MG63 (cell line): ENCODE results near the gene GNE. TPM values are rescaled to one million over a fixed set of nuclear protein-coding genes. Genes with fewer than 3 reads are reported as not detected.
"Not testable (repeated sequence)": the region's sequence is repeated elsewhere in the genome, so short reads cannot be mapped to it uniquely, and the experiment has no call there.

ENCODE experiments used
- DNase-seq: peaks from one replicate; pipeline ENCODE4 v3.0.0-alpha.2; 2020
- H3K27me3 ChIP-seq: fragments of 250-450 bp; sonication (Bioruptor Pico); 2 replicates; pipeline ENCODE4 v1.5.1; 2020; ENCODE audit warnings: mild to moderate bottlenecking, moderate library complexity
- H3K36me3 ChIP-seq: fragments of 250-450 bp; sonication (Bioruptor Pico); 2 replicates; pipeline ENCODE4 v1.5.1; 2020; ENCODE audit warnings: mild to moderate bottlenecking, moderate library complexity
- H3K4me3 ChIP-seq: fragments of 250-450 bp; sonication (Bioruptor Pico); 2 replicates; pipeline ENCODE4 v1.5.1; 2020; ENCODE audit warnings: mild to moderate bottlenecking, moderate library complexity
- H3K9me3 ChIP-seq: fragments of 250-450 bp; sonication (Bioruptor Pico); 2 replicates; pipeline ENCODE4 v1.5.1; 2020; ENCODE audit warnings: mild to moderate bottlenecking, moderate library complexity
- total RNA-seq: library from RNA; depleted of rRNA; stranded (reverse); fragments of >200 nt; shearing (Covaris generic); gene quantifications from 2 replicates; pipeline ENCODE4 v1.2.3, GENCODE V29; 2014; ENCODE audit warnings: low replicate concordance

Gene GNE
- total RNA-seq, 1 experiment from 2014 or later, result 34.0 TPM

GRCh38 chr9:36280989-36281388 lies 22.7 kb upstream of the GNE start:
- no peaks in the 10 kb centered on the region for H3K9me3 ChIP-seq
- no peak for DNase-seq
- 0 out of 2 replicates have a peak, but pooled peaks cover 5% of the 10 kb centered on the region for H3K36me3 ChIP-seq
- H3K4me3 ChIP-seq, result no peak overlapping the region
- H3K27me3 ChIP-seq, result no peaks in the 10 kb centered on the region

- no peak for DNase-seq
- Histone ChIP-seq H3K27me3 (no peaks in the 10 kb centered on the region), H3K9me3 (no peaks in the 10 kb centered on the region), H3K36me3 (no peaks in the 10 kb centered on the region), H3K4me3 (no peak overlapping the region)
These were observed 20.0 kb upstream of the GNE start for GRCh38 chr9:36278243-36278642.

GRCh38 chr9:36276781-36277181 lies 18.5 kb upstream of the GNE start:
- H3K27me3 ChIP-seq, result no peaks in the 10 kb centered on the region
- no peaks in the 10 kb centered on the region for H3K36me3 ChIP-seq
- no peaks in the 10 kb centered on the region for H3K9me3 ChIP-seq
- peak; percentile 59 for DNase-seq
- peak overlapping the region; percentile 0; the same call in 1 of the 2 replicates for H3K4me3 ChIP-seq

- H3K9me3 ChIP-seq, result no peaks in the 10 kb centered on the region
- H3K36me3 ChIP-seq, result no peaks in the 10 kb centered on the region
- H3K4me3 ChIP-seq, result peak overlapping the region; percentile 0; the same call in 1 of the 2 replicates
- DNase-seq, result no peak
- H3K27me3 ChIP-seq, result no peaks in the 10 kb centered on the region
These were observed 18.0 kb upstream of the GNE start for GRCh38 chr9:36276254-36276653.

GRCh38 chr9:36275060-36275459 lies 16.8 kb upstream of the GNE start:
- Histone ChIP-seq H3K9me3 (no peaks in the 10 kb centered on the region), H3K27me3 (no peaks in the 10 kb centered on the region), H3K36me3 (no peaks in the 10 kb centered on the region), H3K4me3 (no peak overlapping the region)
- no peak for DNase-seq

GRCh38 chr9:36273354-36273753 lies 15.1 kb upstream of the GNE start:
- not testable (repeated sequence) for H3K4me3 ChIP-seq, H3K36me3 ChIP-seq, H3K27me3 ChIP-seq, DNase-seq, H3K9me3 ChIP-seq

- no peaks in the 10 kb centered on the region for H3K27me3 ChIP-seq
- peak; percentile 54 for DNase-seq
- H3K36me3 ChIP-seq, result no peaks in the 10 kb centered on the region
- no peaks in the 10 kb centered on the region for H3K9me3 ChIP-seq
- no peak overlapping the region for H3K4me3 ChIP-seq
These were observed 9.8 kb upstream of the GNE start for GRCh38 chr9:36268007-36268427.

- Histone ChIP-seq H3K9me3 (no peaks in the 10 kb centered on the region), H3K4me3 (no peak overlapping the region), H3K36me3 (no peaks in the 10 kb centered on the region), H3K27me3 (no peaks in the 10 kb centered on the region)
- DNase-seq, result no peak
These were observed 6.6 kb upstream of the GNE start for GRCh38 chr9:36264896-36265295.

GRCh38 chr9:36263683-36264082 lies 5.4 kb upstream of the GNE start:
- DNase-seq, result no peak
- Histone ChIP-seq H3K4me3 (no peak overlapping the region), H3K9me3 (no peaks in the 10 kb centered on the region), H3K36me3 (no peaks in the 10 kb centered on the region), H3K27me3 (no peaks in the 10 kb centered on the region)

GRCh38 chr9:36258996-36259533 lies 817 bp upstream of the GNE start:
- H3K4me3 ChIP-seq, result peak overlapping the region; percentile 76
- no peaks in the 10 kb centered on the region for H3K27me3 ChIP-seq
- H3K36me3 ChIP-seq, result peaks cover 27% of the 10 kb centered on the region
- no peak for DNase-seq
- no peaks in the 10 kb centered on the region for H3K9me3 ChIP-seq

- Histone ChIP-seq H3K36me3 (peaks cover 52% of the 10 kb centered on the region), H3K9me3 (no peaks in the 10 kb centered on the region), H3K27me3 (no peaks in the 10 kb centered on the region), H3K4me3 (no peak overlapping the region)
- DNase-seq, result no peak
These were observed 6.8 kb downstream of the GNE start for GRCh38 chr9:36251428-36251827.

- Histone ChIP-seq H3K4me3 (no peak overlapping the region), H3K36me3 (peaks cover 56% of the 10 kb centered on the region), H3K9me3 (no peaks in the 10 kb centered on the region), H3K27me3 (no peaks in the 10 kb centered on the region)
- DNase-seq, result no peak
These were observed 8.2 kb downstream of the GNE start for GRCh38 chr9:36250079-36250478.

GRCh38 chr9:36249189-36249588 lies 9.1 kb downstream of the GNE start:
- no peak overlapping the region for H3K4me3 ChIP-seq
- no peak for DNase-seq
- no peaks in the 10 kb centered on the region for H3K27me3 ChIP-seq
- no peaks in the 10 kb centered on the region for H3K9me3 ChIP-seq
- H3K36me3 ChIP-seq, result peaks cover 51% of the 10 kb centered on the region

- not testable (repeated sequence) for H3K4me3 ChIP-seq, H3K9me3 ChIP-seq, DNase-seq, H3K27me3 ChIP-seq
- H3K36me3 ChIP-seq, result peaks cover 56% of the 10 kb centered on the region
These were observed 10.2 kb downstream of the GNE start for GRCh38 chr9:36248061-36248460.

- DNase-seq, result no peak
- H3K9me3 ChIP-seq, result no peaks in the 10 kb centered on the region
- no peaks in the 10 kb centered on the region for H3K27me3 ChIP-seq
- peaks cover 58% of the 10 kb centered on the region for H3K36me3 ChIP-seq
- H3K4me3 ChIP-seq, result no peak overlapping the region
These were observed 10.9 kb downstream of the GNE start for GRCh38 chr9:36247356-36247755.

GRCh38 chr9:36245906-36246305 lies 12.3 kb downstream of the GNE start:
- H3K27me3 ChIP-seq, result no peaks in the 10 kb centered on the region
- peak; percentile 22 for DNase-seq
- H3K36me3 ChIP-seq, result peaks cover 65% of the 10 kb centered on the region
- no peak overlapping the region for H3K4me3 ChIP-seq
- no peaks in the 10 kb centered on the region for H3K9me3 ChIP-seq

- not testable (repeated sequence) for H3K4me3 ChIP-seq, H3K27me3 ChIP-seq, DNase-seq, H3K9me3 ChIP-seq
- peaks cover 85% of the 10 kb centered on the region for H3K36me3 ChIP-seq
These were observed 18.6 kb downstream of the GNE start for GRCh38 chr9:36239675-36240074.

- peaks cover 86% of the 10 kb centered on the region for H3K36me3 ChIP-seq
These were observed 19.0 kb downstream of the GNE start for GRCh38 chr9:36239205-36239604.

GRCh38 chr9:36237230-36237629 lies 21.0 kb downstream of the GNE start:
- Histone ChIP-seq H3K27me3 (no peaks in the 10 kb centered on the region), H3K9me3 (no peaks in the 10 kb centered on the region), H3K36me3 (peaks cover 90% of the 10 kb centered on the region), H3K4me3 (no peak overlapping the region)
- DNase-seq, result no peak

More at GRCh38 chr9:36239205-36239604, 19.0 kb downstream of the GNE start:
- not testable (repeated sequence) for H3K27me3 ChIP-seq, H3K4me3 ChIP-seq, DNase-seq, H3K9me3 ChIP-seq
